PC-9 (cell line): Measurements from ENCODE around the gene CDK5R1. TPM values are rescaled to one million over a fixed set of nuclear protein-coding genes. Genes with fewer than 3 reads are reported as not detected.

Experiments used
- BruUV-seq: library from RNA; stranded (reverse); fragments of 400-500 nt; replicated peaks from 2 replicates; lab custom pipeline; 2021; lab: Mats Ljungman, UMichigan
- CTCF ChIA-PET: fragments of 300-600 bp; sonication (Branson Sonifier 250); formaldehyde crosslinking; loops from one replicate; lab custom pipeline; 2022; ENCODE audit warnings: antibody characterized with exemption; lab: Charles Lee
- POLR2A ChIA-PET: fragments of 300-600 bp; sonication (Branson Sonifier 250); formaldehyde crosslinking; loops from one replicate; lab custom pipeline; 2022; ENCODE audit warnings: antibody characterized with exemption; ENCODE audit not compliant: unreplicated experiment; lab: Charles Lee
- DNase-seq, 2 experiments: peaks; one replicate each; pipeline versions ENCODE4 v3.0.0 to v3.0.0-alpha.2; 2015 to 2022; ENCODE audit warnings: mixed read lengths in 1 of 2
- H2AFZ ChIP-seq: fragments of 200-600 bp; sonication (generic); 2 replicates; pipeline ENCODE4 v1.8.1; 2017; ENCODE audit warnings: antibody characterized with exemption
- H3F3A ChIP-seq: fragments of 200-600 bp; sonication (generic); 2 replicates; pipeline ENCODE4 v1.8.1; 2017; ENCODE audit warnings: antibody characterized with exemption, mild to moderate bottlenecking, low read depth; ENCODE audit not compliant: insufficient read depth
- H3K27ac ChIP-seq: fragments of 200-600 bp; sonication (generic); 2 replicates; pipeline ENCODE4 v1.6.1; 2016; ENCODE audit warnings: mixed run types
- H3K27me3 ChIP-seq: fragments of 200-600 bp; sonication (generic); 2 replicates; pipeline ENCODE4 v1.6.1; 2016; ENCODE audit warnings: low read depth, mixed run types; ENCODE audit not compliant: insufficient read depth
- H3K36me3 ChIP-seq: fragments of 200-600 bp; sonication (generic); 2 replicates; pipeline ENCODE4 v1.6.1; 2016; ENCODE audit warnings: low read depth, mixed run types
- H3K4me1 ChIP-seq: fragments of 200-600 bp; sonication (generic); replicated peaks from 2 replicates; pipeline ENCODE4 v1.6.1; 2016; ENCODE audit warnings: mixed run types; ENCODE audit not compliant: insufficient read depth
- H3K4me2 ChIP-seq: fragments of 200-600 bp; sonication (generic); 2 replicates; pipeline ENCODE4 v1.6.1; 2017; ENCODE audit warnings: mixed run types
- H3K4me3 ChIP-seq: fragments of 200-600 bp; sonication (generic); 2 replicates; pipeline ENCODE4 v1.6.1; 2016; ENCODE audit warnings: mixed run types
- H3K79me2 ChIP-seq: fragments of 200-600 bp; sonication (generic); 2 replicates; pipeline ENCODE4 v1.6.1; 2017; ENCODE audit warnings: low read depth, mixed run types
- H3K9me2 ChIP-seq: fragments of 200-600 bp; sonication (generic); 2 replicates; pipeline ENCODE4 v1.8.1; 2017; ENCODE audit warnings: mild to moderate bottlenecking; ENCODE audit not compliant: insufficient read depth
- H3K9me3 ChIP-seq: fragments of 200-600 bp; sonication (generic); 2 replicates; pipeline ENCODE4 v1.8.1; 2016; ENCODE audit warnings: low read depth; ENCODE audit not compliant: insufficient read depth
- H4K20me1 ChIP-seq: fragments of 200-600 bp; sonication (generic); 2 replicates; pipeline ENCODE4 v1.8.1; 2017; ENCODE audit not compliant: insufficient read depth
- EZH2 ChIP-seq: fragments of 200-600 bp; sonication (generic); IDR thresholded peaks from 2 replicates; pipeline ENCODE4 v1.8.0; 2017; ENCODE audit warnings: antibody characterized with exemption, low read depth
- intact Hi-C: fragments of 100-400 bp; cut with micrococcal nuclease; formaldehyde crosslinking; loops from one replicate; pipeline ENCODE4 v1.10.0; 2022; ENCODE audit not compliant: unreplicated experiment
- total RNA-seq: library from RNA; stranded (reverse); gene quantifications from 2 replicates; pipeline ENCODE4 v1.2.3, GENCODE V29; 2021
- TF ChIP-seq, protein P1 (sequence below): fragments of 200-600 bp; sonication (generic); conservative IDR thresholded peaks from 2 replicates; pipeline ENCODE4 v1.6.1; 2017; ENCODE audit warnings: mixed run types, antibody characterized with exemption, mild to moderate bottlenecking, moderate library complexity

The CDK5R1 gene
- total RNA-seq, 1 experiment from 2014 or later = 2.1 TPM

DNA sequence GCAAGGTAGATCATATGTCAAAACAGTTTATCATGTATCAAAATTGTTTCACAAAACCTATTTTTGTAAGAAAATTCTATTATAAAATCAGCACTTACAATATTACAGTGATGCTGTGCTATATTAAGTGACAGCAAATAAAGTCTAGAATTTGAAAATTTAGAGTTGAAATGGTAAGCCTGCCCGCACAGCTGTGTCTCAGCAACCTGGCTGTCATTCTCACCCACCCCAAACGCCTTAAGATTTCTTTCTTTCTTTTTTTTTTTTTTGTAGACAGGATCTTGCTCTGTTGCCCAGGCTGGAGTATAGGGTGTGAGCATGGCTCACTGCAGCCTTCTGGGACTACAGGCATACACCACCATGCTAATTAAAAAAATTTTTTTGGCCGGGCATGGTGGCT, 26.8 kb downstream of the CDK5R1 start:
- TF ChIP-seq, protein P1, sequence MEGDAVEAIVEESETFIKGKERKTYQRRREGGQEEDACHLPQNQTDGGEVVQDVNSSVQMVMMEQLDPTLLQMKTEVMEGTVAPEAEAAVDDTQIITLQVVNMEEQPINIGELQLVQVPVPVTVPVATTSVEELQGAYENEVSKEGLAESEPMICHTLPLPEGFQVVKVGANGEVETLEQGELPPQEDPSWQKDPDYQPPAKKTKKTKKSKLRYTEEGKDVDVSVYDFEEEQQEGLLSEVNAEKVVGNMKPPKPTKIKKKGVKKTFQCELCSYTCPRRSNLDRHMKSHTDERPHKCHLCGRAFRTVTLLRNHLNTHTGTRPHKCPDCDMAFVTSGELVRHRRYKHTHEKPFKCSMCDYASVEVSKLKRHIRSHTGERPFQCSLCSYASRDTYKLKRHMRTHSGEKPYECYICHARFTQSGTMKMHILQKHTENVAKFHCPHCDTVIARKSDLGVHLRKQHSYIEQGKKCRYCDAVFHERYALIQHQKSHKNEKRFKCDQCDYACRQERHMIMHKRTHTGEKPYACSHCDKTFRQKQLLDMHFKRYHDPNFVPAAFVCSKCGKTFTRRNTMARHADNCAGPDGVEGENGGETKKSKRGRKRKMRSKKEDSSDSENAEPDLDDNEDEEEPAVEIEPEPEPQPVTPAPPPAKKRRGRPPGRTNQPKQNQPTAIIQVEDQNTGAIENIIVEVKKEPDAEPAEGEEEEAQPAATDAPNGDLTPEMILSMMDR = no peak
- no peak for TF ChIP-seq EZH2
- BruUV-seq = no TSS peak
- POLR2A ChIA-PET = no interaction called here
- H3F3A ChIP-seq = no peaks in the 10 kb centered on the region
- no peaks in the 10 kb centered on the region for H3K9me2 ChIP-seq
- H3K4me1 ChIP-seq = no peaks in the 10 kb centered on the region
- H3K27ac ChIP-seq = no peak overlapping the region
- no peak overlapping the region for H2AFZ ChIP-seq
- intact Hi-C loops = no loop called here
- H3K9me3 ChIP-seq = no peaks in the 10 kb centered on the region
- no peak for DNase-seq
- H3K36me3 ChIP-seq = no peaks in the 10 kb centered on the region
- no peak overlapping the region for H3K4me3 ChIP-seq
- no peaks in the 10 kb centered on the region for H3K79me2 ChIP-seq
- CTCF ChIA-PET = no interaction called here
- H4K20me1 ChIP-seq = no peaks in the 10 kb centered on the region
- no peaks in the 10 kb centered on the region for H3K27me3 ChIP-seq
- no peak overlapping the region for H3K4me2 ChIP-seq

DNA sequence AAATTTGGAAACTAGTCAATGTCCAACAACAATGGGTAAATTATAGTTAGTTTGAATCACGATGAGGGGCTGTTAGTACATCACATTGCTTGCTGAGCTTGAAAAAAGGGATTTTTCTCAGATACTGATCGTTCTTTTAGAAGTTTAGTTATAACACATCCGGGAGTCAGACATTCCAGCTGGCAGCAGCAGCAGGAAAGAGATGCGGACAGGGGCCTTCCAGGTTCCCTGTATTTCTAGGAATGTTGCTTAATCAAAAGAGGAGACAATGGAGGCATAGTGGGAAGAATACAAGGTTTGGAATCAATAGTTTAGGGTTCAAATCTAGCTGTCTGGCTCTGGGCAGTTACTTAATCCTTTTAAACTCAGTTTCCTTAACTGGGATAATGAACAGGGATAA, 27.8 kb downstream of the CDK5R1 start:
- H3K4me1 ChIP-seq = no peaks in the 10 kb centered on the region
- CTCF ChIA-PET = no interaction called here
- no peaks in the 10 kb centered on the region for H3K79me2 ChIP-seq
- no peak overlapping the region for H3K27ac ChIP-seq
- H3K4me3 ChIP-seq = no peak overlapping the region
- no peak for TF ChIP-seq EZH2
- TF ChIP-seq, protein P1 = no peak
- H3K9me3 ChIP-seq = no peaks in the 10 kb centered on the region
- H3K9me2 ChIP-seq = no peaks in the 10 kb centered on the region
- POLR2A ChIA-PET = no interaction called here
- no peaks in the 10 kb centered on the region for H3K36me3 ChIP-seq
- H2AFZ ChIP-seq = no peak overlapping the region
- H4K20me1 ChIP-seq = no peaks in the 10 kb centered on the region
- intact Hi-C loops = no loop called here
- no peaks in the 10 kb centered on the region for H3K27me3 ChIP-seq
- H3F3A ChIP-seq = no peaks in the 10 kb centered on the region
- no peak overlapping the region for H3K4me2 ChIP-seq
- DNase-seq = no peak
- BruUV-seq = no TSS peak

DNA sequence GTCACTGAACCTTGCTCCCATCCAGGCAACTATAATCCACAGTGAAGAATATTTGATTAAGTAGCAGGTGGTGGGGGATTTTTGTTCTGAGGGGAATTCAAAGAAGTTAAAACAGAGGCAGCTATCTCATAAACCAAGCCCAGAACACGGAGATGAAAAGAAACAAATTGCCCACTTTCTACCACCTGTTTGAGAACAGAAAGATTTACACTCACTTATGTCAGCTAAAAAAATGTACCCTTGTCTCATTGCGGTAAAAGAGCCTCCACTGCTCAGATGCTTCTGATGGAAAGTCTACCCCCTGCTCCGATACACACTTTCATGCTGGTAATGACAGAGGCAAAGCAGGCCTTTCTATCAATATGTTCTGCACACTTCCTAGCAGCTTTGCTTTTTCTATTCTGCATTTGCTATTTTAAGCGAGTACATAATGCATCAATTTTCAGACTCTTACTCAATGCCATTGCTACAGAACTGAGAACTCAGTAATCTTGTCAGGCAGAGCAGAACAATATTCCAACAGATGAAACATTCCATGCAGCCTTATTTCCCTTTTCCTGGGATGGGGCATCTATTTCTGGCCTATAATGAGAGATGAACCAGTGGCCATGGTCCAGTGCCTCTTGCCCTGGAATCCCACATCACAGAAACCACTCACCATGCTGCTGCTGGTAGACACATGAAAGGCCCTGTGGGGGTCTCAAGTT, 29.0 kb downstream of the CDK5R1 start:
- Histone ChIP-seq H3K4me3 (no peak overlapping the region), H4K20me1 (no peaks in the 10 kb centered on the region), H3K27ac (no peak overlapping the region), H3K9me2 (no peaks in the 10 kb centered on the region), H2AFZ (no peak overlapping the region), H3K9me3 (no peaks in the 10 kb centered on the region), H3K36me3 (no peaks in the 10 kb centered on the region), H3F3A (no peaks in the 10 kb centered on the region), H3K4me2 (no peak overlapping the region), H3K79me2 (no peaks in the 10 kb centered on the region), H3K4me1 (0 out of 2 replicates have a peak, but pooled peaks cover 4% of the 10 kb centered on the region), H3K27me3 (no peaks in the 10 kb centered on the region)
- BruUV-seq = no TSS peak
- TF ChIP-seq EZH2 = no peak
- TF ChIP-seq, protein P1 = no peak
- CTCF ChIA-PET = no interaction called here
- intact Hi-C loops = no loop called here
- DNase-seq = no peak
- POLR2A ChIA-PET = no interaction called here
